GM23338 (cell line): ENCODE results near the gene CRYBA1. TPM values are rescaled to one million over a fixed set of nuclear protein-coding genes. Genes with fewer than 3 reads are reported as not detected.

Experiments used
- ATAC-seq: fragments of 200-7000 bp; cut with Tn5 transposase; 3 replicates; pipeline ENCODE4 v1.9.1; 2020
- DNase-seq: peaks from one replicate; pipeline ENCODE4 v3.0.0-alpha.2; 2015; ENCODE audit warnings: low spot score
- H2AFZ ChIP-seq: fragments of 200-600 bp; sonication (generic); 2 replicates; pipeline ENCODE4 v1.8.0; 2016; ENCODE audit warnings: antibody characterized with exemption, mild to moderate bottlenecking, moderate library complexity
- H3F3A ChIP-seq: fragments of 200-600 bp; sonication (generic); replicated peaks from 2 replicates; pipeline ENCODE4 v1.8.0; 2017; ENCODE audit warnings: antibody characterized with exemption, mixed run types, low read depth
- H3K27ac ChIP-seq: fragments of 200-600 bp; sonication (generic); 2 replicates; pipeline ENCODE4 v1.6.1; 2016; ENCODE audit warnings: low read depth
- H3K27me3 ChIP-seq: fragments of 200-600 bp; sonication (generic); 2 replicates; pipeline ENCODE4 v1.8.0; 2016; ENCODE audit warnings: mild to moderate bottlenecking, mixed run types, moderate library complexity; ENCODE audit not compliant: insufficient read depth
- H3K36me3 ChIP-seq: fragments of 200-600 bp; sonication (generic); 2 replicates; pipeline ENCODE4 v1.8.0; 2016; ENCODE audit warnings: mild to moderate bottlenecking; ENCODE audit not compliant: insufficient read depth
- H3K4me1 ChIP-seq: fragments of 200-600 bp; sonication (generic); 2 replicates; pipeline ENCODE4 v1.8.0; 2016; ENCODE audit warnings: mild to moderate bottlenecking, moderate library complexity; ENCODE audit not compliant: insufficient read depth
- H3K4me2 ChIP-seq: fragments of 200-600 bp; sonication (generic); 2 replicates; pipeline ENCODE4 v1.7.1; 2017; ENCODE audit warnings: mixed run types
- H3K4me3 ChIP-seq: fragments of 200-600 bp; sonication (generic); 2 replicates; pipeline ENCODE4 v1.6.1; 2016; ENCODE audit warnings: mixed run types
- H3K79me2 ChIP-seq: fragments of 200-600 bp; sonication (generic); replicated peaks from 2 replicates; pipeline ENCODE4 v1.8.0; 2017; ENCODE audit warnings: mild to moderate bottlenecking; ENCODE audit not compliant: insufficient read depth
- H3K9me2 ChIP-seq: fragments of 200-600 bp; sonication (generic); 2 replicates; pipeline ENCODE4 v1.8.0; 2017; ENCODE audit not compliant: insufficient read depth
- H4K20me1 ChIP-seq: fragments of 200-600 bp; sonication (generic); replicated peaks from 2 replicates; pipeline ENCODE4 v1.8.0; 2017; ENCODE audit warnings: mild to moderate bottlenecking; ENCODE audit not compliant: insufficient read depth
- H3K27ac Mint-ChIP-seq: 2 replicates; pipeline ENCODE4 v1.8.0; 2020; ENCODE audit warnings: inconsistent platforms, mild to moderate bottlenecking, moderate library complexity, mixed read lengths
- H3K27me3 Mint-ChIP-seq: 3 replicates; pipeline ENCODE4 v1.8.0; 2022; ENCODE audit warnings: low read depth, mild to moderate bottlenecking, moderate library complexity, mixed read lengths, inconsistent platforms; ENCODE audit not compliant: insufficient read depth, poor library complexity
- H3K36me3 Mint-ChIP-seq: 3 replicates; pipeline ENCODE4 v1.8.0; 2021; ENCODE audit warnings: low read depth, mild to moderate bottlenecking, inconsistent platforms, moderate library complexity, mixed read lengths
- H3K4me1 Mint-ChIP-seq: 3 replicates; pipeline ENCODE4 v1.8.0; 2020; ENCODE audit warnings: mild to moderate bottlenecking, inconsistent platforms, mixed read lengths
- H3K4me3 Mint-ChIP-seq: 3 replicates; pipeline ENCODE4 v1.8.0; 2021; ENCODE audit warnings: moderate library complexity, mild to moderate bottlenecking, inconsistent platforms, mixed read lengths
- H3K9me3 Mint-ChIP-seq: 3 replicates; pipeline ENCODE4 v1.8.0; 2020; ENCODE audit warnings: moderate library complexity, mild to moderate bottlenecking, inconsistent platforms, mixed read lengths
- CREB1 ChIP-seq: fragments of 250-450 bp; sonication (Bioruptor Pico); IDR thresholded peaks from 2 replicates; pipeline ENCODE4 v1.5.0; 2020; ENCODE audit warnings: low read depth, mild to moderate bottlenecking, moderate library complexity
- EZH2 ChIP-seq: fragments of 200-600 bp; sonication (generic); IDR thresholded peaks from one replicate; pipeline ENCODE4 v1.8.0; 2017; ENCODE audit warnings: antibody characterized with exemption, mild to moderate bottlenecking, low read depth; ENCODE audit not compliant: unreplicated experiment
- EZH2phosphoT487 ChIP-seq: fragments of 200-600 bp; sonication (generic); IDR thresholded peaks from one replicate; pipeline ENCODE4 v1.8.1; 2018; ENCODE audit warnings: antibody characterized with exemption; ENCODE audit not compliant: unreplicated experiment
- JUNB ChIP-seq: IDR thresholded peaks from one replicate; pipeline ENCODE4 v1.6.1; 2016; ENCODE audit warnings: antibody characterized with exemption; ENCODE audit not compliant: unreplicated experiment
- NANOG ChIP-seq: IDR thresholded peaks from 2 replicates; pipeline ENCODE4 v1.6.1; 2016; ENCODE audit warnings: antibody characterized with exemption, borderline replicate concordance
- POLR2AphosphoS5 ChIP-seq: IDR thresholded peaks from 2 replicates; pipeline ENCODE4 v1.6.1; 2016; ENCODE audit warnings: antibody characterized with exemption, low read depth
- REST ChIP-seq: IDR thresholded peaks from one replicate; pipeline ENCODE4 v1.6.1; 2018; ENCODE audit warnings: antibody characterized with exemption; ENCODE audit not compliant: unreplicated experiment
- STAT1 ChIP-seq: IDR thresholded peaks from one replicate; pipeline ENCODE4 v1.6.1; 2016; ENCODE audit warnings: antibody characterized with exemption; ENCODE audit not compliant: unreplicated experiment
- ZNF114 ChIP-seq: fragments of 250-450 bp; sonication (Bioruptor Pico); IDR thresholded peaks from 2 replicates; pipeline ENCODE4 v1.5.0; 2020; ENCODE audit warnings: mild to moderate bottlenecking, moderate library complexity
- ZNF331 ChIP-seq: fragments of 250-450 bp; sonication (Bioruptor Pico); IDR thresholded peaks from 2 replicates; pipeline ENCODE4 v1.5.0; 2020; ENCODE audit warnings: low read depth, mild to moderate bottlenecking, moderate library complexity
- polyA plus RNA-seq: library from polyadenylated mRNA; unstranded; fragments of >200 nt; fragmentation: Nextera tagmentation; extraction: Ambion mirVana; gene quantifications from 2 replicates; pipeline ENCODE4 v1.2.1, GENCODE V29; 2016
- total RNA-seq: library from RNA; depleted of rRNA; stranded (reverse); fragments of >200 nt; shearing (Covaris generic); gene quantifications from 2 replicates; pipeline ENCODE4 v1.2.3, GENCODE V29; 2014
- TF ChIP-seq, protein P1 (sequence below): fragments of 250-450 bp; sonication (Bioruptor Pico); IDR thresholded peaks from 2 replicates; pipeline ENCODE4 v1.5.0; 2020; ENCODE audit warnings: mild to moderate bottlenecking, moderate library complexity
- TF ChIP-seq, protein P2 (sequence below), 2 experiments: fragments of 200-600 bp in 1 of 2; sonication (generic) in 1 of 2; conservative IDR thresholded peaks; 2 replicates each; pipeline versions ENCODE4 v1.5.1 to v1.6.1; 2016 to 2017; ENCODE audit warnings: antibody characterized with exemption in 2 of 2, low read depth in 2 of 2, mild to moderate bottlenecking in 2 of 2, moderate library complexity in 1 of 2
- TF ChIP-seq, protein P3 (sequence below): IDR thresholded peaks from 2 replicates; pipeline ENCODE4 v1.6.1; 2016; ENCODE audit warnings: antibody characterized with exemption

The CRYBA1 gene
- total and polyA plus RNA-seq, 2 experiments from 2014 or later = not detected

- H2AFZ ChIP-seq = peak overlapping the region; percentile 66
These were observed 41.6 kb upstream of the CRYBA1 start for GRCh38 chr17:29205047-29205446.

More at GRCh38 chr17:29205047-29205446, 41.6 kb upstream of the CRYBA1 start:
- no peak overlapping the region for H3K27ac ChIP-seq
- H3K4me2 ChIP-seq = no peak overlapping the region
- no peaks in the 10 kb centered on the region for H3F3A ChIP-seq
- peaks cover 13% of the 10 kb centered on the region for H3K4me1 ChIP-seq
- no peaks in the 10 kb centered on the region for H3K36me3 ChIP-seq
- no peaks in the 10 kb centered on the region for H4K20me1 ChIP-seq
- no peak overlapping the region for H3K4me3 ChIP-seq
- Mint-ChIP-seq H3K27me3 (peaks cover 5% of the 10 kb centered on the region), H3K36me3 (no peaks in the 10 kb centered on the region), H3K27ac (no peak overlapping the region), H3K4me1 (peaks cover 23% of the 10 kb centered on the region), H3K9me3 (no peaks in the 10 kb centered on the region), H3K4me3 (no peak overlapping the region)
- no peaks in the 10 kb centered on the region for H3K79me2 ChIP-seq
- TF ChIP-seq STAT1 = no peak
- TF ChIP-seq, protein P1, sequence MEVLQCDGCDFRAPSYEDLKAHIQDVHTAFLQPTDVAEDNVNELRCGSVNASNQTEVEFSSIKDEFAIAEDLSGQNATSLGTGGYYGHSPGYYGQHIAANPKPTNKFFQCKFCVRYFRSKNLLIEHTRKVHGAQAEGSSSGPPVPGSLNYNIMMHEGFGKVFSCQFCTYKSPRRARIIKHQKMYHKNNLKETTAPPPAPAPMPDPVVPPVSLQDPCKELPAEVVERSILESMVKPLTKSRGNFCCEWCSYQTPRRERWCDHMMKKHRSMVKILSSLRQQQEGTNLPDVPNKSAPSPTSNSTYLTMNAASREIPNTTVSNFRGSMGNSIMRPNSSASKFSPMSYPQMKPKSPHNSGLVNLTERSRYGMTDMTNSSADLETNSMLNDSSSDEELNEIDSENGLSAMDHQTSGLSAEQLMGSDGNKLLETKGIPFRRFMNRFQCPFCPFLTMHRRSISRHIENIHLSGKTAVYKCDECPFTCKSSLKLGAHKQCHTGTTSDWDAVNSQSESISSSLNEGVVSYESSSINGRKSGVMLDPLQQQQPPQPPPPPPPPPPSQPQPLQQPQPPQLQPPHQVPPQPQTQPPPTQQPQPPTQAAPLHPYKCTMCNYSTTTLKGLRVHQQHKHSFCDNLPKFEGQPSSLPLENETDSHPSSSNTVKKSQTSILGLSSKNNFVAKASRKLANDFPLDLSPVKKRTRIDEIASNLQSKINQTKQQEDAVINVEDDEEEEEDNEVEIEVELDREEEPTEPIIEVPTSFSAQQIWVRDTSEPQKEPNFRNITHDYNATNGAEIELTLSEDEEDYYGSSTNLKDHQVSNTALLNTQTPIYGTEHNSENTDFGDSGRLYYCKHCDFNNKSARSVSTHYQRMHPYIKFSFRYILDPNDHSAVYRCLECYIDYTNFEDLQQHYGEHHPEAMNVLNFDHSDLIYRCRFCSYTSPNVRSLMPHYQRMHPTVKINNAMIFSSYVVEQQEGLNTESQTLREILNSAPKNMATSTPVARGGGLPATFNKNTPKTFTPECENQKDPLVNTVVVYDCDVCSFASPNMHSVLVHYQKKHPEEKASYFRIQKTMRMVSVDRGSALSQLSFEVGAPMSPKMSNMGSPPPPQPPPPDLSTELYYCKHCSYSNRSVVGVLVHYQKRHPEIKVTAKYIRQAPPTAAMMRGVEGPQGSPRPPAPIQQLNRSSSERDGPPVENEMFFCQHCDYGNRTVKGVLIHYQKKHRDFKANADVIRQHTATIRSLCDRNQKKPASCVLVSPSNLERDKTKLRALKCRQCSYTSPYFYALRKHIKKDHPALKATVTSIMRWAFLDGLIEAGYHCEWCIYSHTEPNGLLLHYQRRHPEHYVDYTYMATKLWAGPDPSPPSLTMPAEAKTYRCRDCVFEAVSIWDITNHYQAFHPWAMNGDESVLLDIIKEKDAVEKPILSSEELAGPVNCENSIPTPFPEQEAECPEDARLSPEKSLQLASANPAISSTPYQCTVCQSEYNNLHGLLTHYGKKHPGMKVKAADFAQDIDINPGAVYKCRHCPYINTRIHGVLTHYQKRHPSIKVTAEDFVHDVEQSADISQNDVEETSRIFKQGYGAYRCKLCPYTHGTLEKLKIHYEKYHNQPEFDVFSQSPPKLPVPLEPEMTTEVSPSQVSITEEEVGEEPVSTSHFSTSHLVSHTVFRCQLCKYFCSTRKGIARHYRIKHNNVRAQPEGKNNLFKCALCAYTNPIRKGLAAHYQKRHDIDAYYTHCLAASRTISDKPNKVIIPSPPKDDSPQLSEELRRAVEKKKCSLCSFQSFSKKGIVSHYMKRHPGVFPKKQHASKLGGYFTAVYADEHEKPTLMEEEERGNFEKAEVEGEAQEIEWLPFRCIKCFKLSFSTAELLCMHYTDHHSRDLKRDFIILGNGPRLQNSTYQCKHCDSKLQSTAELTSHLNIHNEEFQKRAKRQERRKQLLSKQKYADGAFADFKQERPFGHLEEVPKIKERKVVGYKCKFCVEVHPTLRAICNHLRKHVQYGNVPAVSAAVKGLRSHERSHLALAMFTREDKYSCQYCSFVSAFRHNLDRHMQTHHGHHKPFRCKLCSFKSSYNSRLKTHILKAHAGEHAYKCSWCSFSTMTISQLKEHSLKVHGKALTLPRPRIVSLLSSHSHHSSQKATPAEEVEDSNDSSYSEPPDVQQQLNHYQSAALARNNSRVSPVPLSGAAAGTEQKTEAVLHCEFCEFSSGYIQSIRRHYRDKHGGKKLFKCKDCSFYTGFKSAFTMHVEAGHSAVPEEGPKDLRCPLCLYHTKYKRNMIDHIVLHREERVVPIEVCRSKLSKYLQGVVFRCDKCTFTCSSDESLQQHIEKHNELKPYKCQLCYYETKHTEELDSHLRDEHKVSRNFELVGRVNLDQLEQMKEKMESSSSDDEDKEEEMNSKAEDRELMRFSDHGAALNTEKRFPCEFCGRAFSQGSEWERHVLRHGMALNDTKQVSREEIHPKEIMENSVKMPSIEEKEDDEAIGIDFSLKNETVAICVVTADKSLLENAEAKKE (CRISPR knock-in tag) = no peak
- no peak for TF ChIP-seq ZNF331
- no peak for TF ChIP-seq JUNB
- no peak for TF ChIP-seq ZNF114 (CRISPR knock-in tag)
- TF ChIP-seq, protein P2, sequence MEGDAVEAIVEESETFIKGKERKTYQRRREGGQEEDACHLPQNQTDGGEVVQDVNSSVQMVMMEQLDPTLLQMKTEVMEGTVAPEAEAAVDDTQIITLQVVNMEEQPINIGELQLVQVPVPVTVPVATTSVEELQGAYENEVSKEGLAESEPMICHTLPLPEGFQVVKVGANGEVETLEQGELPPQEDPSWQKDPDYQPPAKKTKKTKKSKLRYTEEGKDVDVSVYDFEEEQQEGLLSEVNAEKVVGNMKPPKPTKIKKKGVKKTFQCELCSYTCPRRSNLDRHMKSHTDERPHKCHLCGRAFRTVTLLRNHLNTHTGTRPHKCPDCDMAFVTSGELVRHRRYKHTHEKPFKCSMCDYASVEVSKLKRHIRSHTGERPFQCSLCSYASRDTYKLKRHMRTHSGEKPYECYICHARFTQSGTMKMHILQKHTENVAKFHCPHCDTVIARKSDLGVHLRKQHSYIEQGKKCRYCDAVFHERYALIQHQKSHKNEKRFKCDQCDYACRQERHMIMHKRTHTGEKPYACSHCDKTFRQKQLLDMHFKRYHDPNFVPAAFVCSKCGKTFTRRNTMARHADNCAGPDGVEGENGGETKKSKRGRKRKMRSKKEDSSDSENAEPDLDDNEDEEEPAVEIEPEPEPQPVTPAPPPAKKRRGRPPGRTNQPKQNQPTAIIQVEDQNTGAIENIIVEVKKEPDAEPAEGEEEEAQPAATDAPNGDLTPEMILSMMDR (conservative IDR thresholded peaks at IDR 0.05; ENCODE audit: low read depth in 2 of 2) = no peak
- TF ChIP-seq CREB1 (CRISPR knock-in tag) = no peak
- TF ChIP-seq, protein P3, sequence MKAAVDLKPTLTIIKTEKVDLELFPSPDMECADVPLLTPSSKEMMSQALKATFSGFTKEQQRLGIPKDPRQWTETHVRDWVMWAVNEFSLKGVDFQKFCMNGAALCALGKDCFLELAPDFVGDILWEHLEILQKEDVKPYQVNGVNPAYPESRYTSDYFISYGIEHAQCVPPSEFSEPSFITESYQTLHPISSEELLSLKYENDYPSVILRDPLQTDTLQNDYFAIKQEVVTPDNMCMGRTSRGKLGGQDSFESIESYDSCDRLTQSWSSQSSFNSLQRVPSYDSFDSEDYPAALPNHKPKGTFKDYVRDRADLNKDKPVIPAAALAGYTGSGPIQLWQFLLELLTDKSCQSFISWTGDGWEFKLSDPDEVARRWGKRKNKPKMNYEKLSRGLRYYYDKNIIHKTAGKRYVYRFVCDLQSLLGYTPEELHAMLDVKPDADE = no peak
- TF ChIP-seq EZH2phosphoT487 = no peak
- TF ChIP-seq EZH2 = no peak
- no peak for TF ChIP-seq REST
- no peak for TF ChIP-seq POLR2AphosphoS5
- TF ChIP-seq NANOG = no peak
- ATAC-seq (no peak), DNase-seq (no peak)
- no peaks in the 10 kb centered on the region for H3K27me3 ChIP-seq
- H3K9me2 ChIP-seq = no peaks in the 10 kb centered on the region
